ENCODE measurements around the gene HCN4.
"Not testable (repeated sequence)": the region's sequence is repeated elsewhere in the genome, so short reads cannot be mapped to it uniquely, and the experiment has no call there.

Gene HCN4

DNA sequence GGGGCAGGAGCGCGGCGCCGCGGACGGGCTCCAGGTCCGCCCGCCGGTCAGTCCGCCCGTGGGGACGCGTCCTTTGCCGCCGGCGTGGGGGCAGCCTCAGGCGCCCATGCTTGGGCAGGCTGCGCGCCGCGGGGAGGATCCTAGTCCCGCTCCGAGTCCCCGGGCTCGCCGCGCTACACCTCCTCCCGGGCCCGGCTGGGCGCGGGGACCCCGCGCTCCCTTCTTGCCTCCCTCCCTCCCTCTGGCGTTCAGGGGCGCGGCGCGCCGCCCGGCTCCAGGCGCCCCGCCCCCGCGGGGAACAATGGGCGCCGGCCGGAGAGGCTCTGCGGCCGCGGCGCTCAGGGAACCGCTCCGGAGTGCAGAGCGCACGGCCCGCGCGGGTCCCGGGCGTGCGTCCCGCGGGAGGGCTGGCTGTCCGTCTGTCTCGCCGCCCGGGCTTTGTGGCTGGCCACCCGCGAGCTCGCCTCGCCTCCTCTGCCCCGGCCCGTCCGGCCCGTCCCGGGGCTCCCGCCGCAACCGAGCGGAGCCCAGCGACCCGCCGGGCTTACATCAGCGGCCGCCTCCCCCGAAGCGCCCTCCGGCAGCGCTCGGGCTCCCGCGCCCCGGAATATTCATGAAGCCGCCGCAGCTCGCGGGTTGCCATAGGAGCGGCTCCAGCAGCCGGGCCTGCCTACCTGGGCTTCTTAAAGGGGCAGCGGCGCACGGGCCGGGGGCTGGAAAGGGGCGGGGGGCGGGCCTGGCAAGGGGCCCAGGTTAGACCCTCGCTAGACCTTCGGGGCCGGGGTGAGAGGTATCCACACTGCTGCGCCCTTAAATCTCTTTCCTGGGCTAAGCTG, at the start of gene HCN4:
TSS of gene HCN4 (minus strand) at position 658 of the 836 bp plus-strand sequence. CDS start 688 bp downstream, outside the sequence.
- no peak for DNase-seq

GRCh38 chr15:73414876-73415275, 46.1 kb upstream of the HCN4 start:
- no peak for DNase-seq

- no peak for DNase-seq
These were observed 34.4 kb upstream of the HCN4 start for GRCh38 chr15:73403171-73403570.

GRCh38 chr15:73400222-73400621, 31.5 kb upstream of the HCN4 start:
- DNase-seq, result not testable (repeated sequence)

DNA sequence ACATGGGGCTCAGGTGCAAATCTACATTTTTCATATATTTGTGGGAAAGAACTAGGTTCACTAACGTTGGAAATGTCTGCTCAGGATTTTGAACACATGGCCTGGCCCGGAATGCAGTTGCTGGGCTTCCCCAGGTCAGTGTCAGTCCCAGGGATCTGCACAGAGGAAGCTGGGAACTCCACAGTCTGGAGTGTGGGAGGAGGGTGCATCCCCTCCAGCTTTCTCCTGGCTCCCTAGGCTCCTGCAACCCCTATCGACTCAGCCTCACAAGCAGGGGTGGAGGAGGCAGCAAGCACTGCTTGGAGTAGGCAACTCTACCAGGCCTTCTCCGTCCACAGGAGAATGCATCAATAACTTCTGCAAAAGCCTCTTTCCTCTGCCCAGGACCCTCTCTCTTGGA, 30.1 kb upstream of the HCN4 start:
- DNase-seq, result no peak

- DNase-seq, result no peak
These were observed 28.7 kb upstream of the HCN4 start for GRCh38 chr15:73397461-73397860.

DNA sequence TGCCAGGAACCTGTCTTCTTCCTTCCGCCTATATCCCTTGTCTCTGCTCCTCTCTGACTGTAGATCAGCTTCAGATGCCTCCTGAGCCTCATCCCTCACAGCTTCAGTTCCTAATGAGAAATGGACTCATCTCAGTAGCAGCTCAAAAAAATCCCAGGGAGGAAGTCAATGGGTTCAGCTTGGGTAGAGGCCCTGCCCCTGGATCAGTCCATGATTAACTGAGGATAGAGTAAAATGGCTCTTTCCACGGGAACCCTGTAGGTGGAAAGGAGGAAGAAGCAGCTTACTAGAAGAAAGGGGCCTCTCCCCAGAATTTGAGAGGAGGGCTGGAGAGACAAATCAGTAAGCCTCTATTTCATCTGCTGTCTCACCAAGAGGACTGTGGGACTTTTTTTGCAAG, 26.9 kb upstream of the HCN4 start:
- DNase-seq, result no peak

DNA sequence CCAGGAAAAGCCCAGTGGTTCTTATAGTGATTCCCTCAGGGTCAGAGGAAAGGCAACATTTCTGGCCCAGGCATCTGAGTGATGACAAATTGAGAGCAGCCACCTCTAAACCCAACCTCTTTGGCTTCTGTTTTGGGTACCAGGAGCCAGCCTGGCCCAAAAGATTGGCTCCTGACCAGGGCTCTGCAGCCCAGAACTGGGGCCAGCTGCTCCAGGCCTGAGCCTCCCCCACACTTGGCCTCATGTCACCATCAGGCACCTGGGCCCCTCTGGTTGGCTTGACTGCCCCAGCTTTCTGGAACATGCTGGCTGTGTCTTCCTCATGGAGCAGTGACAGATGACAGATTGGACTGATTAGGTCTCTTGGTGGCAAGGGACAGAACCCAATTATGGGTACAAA, 26.0 kb upstream of the HCN4 start:
- no peak for DNase-seq

- DNase-seq, result no peak
These were observed 24.6 kb upstream of the HCN4 start for GRCh38 chr15:73393336-73393735.

GRCh38 chr15:73392025-73392424, 23.3 kb upstream of the HCN4 start:
- DNase-seq, result no peak

DNA sequence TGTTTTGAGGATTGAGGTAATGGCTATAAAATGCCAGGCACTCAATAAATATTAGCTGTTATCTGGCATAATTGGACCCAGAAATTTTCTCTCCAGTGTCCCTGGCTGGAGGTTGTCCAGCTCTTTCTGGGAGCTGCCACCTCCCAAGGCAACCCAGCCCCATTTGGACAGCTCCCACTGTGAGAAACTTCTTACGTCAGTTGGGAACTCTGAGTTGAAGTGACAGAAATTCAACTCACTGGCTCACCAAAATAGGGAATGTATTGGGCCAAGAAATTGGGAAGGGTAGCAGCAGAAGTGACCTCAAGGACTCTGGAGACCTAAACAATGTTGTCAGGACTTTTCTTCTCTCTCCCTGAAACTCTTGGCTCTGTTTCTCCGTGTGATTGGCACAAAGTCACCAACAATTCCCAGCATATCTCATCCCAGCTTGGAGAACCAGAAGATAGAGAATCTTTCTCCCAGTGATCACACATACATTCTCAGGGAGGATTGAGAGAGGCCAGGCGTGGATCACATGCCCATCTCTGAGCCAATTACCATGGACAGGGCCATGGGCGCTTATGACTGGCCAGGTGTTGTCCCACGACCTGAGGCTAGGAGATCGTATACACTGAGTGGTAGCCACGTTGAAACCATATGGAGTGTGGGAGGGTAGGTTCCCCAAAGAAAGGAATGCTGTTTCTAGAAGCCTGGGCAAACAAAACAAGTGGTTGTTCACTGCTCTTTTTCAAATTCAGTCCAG, 22.5 kb upstream of the HCN4 start:
- no peak for DNase-seq

GRCh38 chr15:73389971-73390544, 21.3 kb upstream of the HCN4 start:
- no peak for DNase-seq

DNA sequence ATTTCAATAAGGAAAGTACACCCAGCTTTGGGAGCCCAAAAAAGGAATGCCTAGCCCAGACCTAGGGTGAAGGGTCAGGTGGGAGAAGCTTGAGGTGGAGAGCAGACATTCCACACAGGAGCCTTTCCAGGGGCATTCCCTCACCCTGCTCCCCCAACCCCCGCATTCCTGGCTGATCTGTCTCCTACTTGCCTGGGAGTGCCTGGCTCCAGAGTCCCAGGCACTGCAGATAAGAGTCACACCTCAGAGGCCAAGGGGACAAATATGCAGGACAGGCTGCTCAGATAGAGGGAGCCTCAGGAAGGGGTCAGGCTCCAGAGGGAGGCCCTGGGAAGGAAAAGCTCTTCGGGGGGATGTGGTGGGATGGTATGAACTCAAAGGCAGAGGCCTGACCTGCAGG, 20.8 kb upstream of the HCN4 start:
- no peak for DNase-seq

DNA sequence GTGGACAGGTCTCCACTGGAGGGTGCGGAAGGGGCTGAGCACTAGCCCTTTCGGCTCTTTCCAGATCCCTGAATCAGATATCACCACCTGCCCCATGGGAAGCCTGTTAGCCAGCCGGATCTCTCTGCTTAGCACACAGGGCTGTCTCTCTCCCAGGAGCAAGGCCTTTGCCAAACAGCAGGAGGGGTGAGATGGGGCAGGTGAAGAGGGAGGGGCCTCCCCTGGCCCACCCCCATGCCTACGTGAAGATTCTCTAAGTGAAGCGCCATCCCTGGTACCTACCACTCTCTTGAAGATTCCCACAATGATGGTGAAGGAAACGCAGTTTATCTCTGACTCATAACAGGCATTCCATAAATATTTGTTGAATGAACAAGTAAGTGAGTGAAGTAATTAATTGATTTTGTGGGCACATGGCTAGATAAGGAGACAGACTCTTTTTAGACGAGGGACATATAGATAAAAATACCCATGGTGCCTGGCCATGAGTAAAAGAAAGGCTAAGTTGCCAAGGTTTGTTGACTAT, 19.6 kb upstream of the HCN4 start:
- no peak for DNase-seq

- DNase-seq, result no peak
These were observed 18.9 kb upstream of the HCN4 start for GRCh38 chr15:73387507-73388255.

DNA sequence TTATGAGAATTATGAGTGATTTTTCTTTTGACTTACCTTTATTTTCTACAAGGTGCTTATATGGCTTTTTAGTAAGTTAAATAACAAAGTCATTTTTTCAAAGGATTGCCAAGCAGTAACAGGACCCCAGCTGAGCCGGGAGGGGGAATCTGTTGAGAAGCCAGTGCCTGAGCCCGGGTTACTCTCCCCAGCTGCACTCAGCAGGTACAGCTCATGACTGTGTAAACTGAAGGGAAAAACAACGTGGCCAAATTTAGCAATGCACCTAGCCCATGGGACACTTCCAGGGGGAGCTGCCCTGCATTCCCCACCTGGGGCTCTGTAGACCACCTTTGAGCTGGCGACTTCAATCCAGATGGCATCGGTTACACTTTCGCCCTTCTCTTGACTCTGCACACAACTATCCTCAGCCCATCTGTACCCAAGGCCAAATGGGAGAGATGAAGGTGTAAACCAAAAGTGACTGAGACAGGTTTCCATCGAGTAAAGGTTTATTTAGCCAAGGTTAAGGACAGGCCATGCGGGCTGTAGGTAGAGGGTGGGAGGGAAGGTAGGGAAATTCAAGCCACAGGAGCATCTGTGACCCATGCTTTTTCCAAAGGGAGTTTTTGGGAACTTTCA, 18.2 kb upstream of the HCN4 start:
- DNase-seq, result no peak

GRCh38 chr15:73386238-73386637, 17.5 kb upstream of the HCN4 start:
- no peak for DNase-seq

DNA sequence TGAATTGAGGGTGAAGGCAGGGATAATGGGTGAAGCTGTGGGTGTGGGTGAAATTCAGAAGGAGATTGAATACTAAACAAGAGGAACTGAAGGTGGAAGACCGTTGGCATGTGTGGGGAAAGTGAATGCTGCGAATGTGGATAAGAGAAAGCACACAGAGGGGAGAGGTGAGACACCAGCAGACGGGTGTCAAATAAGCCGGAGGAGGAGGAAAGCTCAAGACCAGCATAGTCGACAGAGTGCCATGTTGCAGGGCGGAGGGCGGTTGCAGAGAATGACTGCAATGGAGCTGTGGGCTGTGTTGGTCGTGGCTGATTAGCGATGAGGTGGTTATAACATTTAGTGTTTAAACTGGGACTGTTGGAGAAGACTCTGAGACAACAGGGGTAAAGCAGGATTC, 16.4 kb upstream of the HCN4 start:
- no peak for DNase-seq

GRCh38 chr15:73383310-73384189, 14.8 kb upstream of the HCN4 start:
- no peak for DNase-seq

DNA sequence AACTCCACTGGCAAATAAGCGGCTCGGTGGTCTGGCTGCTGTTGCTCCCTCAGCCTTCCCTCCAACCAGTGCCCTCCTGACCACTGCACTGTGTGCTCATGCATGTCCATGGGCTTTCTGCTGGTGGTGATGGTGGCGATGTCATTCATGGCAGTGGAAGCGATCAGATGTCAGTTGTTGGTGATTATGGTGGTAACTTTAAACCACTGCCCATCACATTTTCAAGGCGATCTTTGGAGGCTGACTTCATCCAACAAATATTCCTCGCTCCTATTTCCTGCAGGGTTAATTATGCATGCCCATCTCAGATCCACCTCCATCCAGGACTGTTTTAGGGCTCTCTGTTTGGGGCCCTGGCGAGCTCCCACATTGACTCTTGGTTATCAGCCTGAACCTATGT, 13.4 kb upstream of the HCN4 start:
- DNase-seq, result no peak

DNA sequence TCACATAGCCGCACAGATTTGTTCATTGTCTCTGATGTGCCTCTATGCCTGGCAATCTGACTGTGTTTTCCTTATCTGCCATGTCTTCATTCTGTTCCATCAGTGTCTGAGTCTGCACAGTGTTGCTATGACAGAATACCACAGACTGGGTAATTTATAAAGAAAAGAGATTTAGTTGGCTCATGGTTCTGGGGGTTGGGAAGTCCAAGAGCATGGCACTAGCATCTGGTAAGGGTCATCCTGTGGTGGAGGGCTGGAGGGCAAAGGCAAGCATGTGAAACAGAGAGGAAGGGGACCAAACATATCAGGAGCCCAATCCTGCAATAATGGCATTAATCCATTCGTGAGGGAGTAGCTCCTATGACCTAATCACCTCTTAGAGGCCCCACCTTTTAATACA, 11.9 kb upstream of the HCN4 start:
- DNase-seq, result no peak
